Measurements from ENCODE around the gene ADIPOR2.

Gene ADIPOR2

DNA sequence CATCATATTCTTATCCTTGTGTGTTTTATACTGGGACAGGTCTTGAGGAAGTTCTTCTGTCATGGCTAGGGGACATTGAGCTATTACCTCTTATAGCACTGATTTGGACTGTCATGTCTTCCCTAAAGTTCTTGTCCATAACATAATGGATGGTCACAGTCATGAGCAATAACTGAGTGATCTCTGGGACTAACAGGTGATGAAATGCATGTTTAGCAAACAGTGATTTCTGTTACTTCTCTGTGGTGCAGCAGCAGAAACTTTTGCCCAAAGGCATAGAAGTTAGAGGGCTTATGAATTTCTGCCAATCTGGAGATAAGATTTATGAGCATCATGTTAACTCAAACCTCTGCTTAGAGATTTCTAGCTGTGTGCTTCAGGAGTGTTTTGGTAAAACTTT is 5.9 kb downstream of the ADIPOR2 start:
- H3K4me3 ChIP-seq (ENCODE audit: low read length): no peak overlapping the region
- TF ChIP-seq, protein P1, sequence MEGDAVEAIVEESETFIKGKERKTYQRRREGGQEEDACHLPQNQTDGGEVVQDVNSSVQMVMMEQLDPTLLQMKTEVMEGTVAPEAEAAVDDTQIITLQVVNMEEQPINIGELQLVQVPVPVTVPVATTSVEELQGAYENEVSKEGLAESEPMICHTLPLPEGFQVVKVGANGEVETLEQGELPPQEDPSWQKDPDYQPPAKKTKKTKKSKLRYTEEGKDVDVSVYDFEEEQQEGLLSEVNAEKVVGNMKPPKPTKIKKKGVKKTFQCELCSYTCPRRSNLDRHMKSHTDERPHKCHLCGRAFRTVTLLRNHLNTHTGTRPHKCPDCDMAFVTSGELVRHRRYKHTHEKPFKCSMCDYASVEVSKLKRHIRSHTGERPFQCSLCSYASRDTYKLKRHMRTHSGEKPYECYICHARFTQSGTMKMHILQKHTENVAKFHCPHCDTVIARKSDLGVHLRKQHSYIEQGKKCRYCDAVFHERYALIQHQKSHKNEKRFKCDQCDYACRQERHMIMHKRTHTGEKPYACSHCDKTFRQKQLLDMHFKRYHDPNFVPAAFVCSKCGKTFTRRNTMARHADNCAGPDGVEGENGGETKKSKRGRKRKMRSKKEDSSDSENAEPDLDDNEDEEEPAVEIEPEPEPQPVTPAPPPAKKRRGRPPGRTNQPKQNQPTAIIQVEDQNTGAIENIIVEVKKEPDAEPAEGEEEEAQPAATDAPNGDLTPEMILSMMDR (conservative IDR thresholded peaks at IDR 0.05; ENCODE audit: low read length): no peak
- no peak for DNase-seq (ENCODE audit: low read depth)

DNA sequence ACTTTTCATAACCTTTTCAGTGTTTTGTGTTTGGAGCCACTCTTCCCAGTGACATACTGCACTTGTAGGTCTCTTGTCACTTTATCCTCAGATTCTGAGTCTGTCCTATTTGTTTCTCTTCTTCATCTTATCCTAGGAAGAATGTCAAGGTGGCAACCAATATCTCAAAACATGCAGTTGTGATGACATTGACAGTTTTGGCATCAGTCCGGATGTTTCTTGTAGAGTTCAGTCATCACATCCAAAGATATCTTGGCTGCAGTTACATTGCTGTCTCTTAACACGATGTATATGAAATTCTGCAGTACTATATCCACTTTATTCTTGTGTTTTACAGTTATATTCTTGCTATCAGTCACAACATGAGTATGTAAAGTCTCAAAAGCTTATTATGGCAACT is 6.4 kb downstream of the ADIPOR2 start:
- TF ChIP-seq, protein P1 (conservative IDR thresholded peaks at IDR 0.05; ENCODE audit: low read length): no peak
- DNase-seq (ENCODE audit: low read depth): no peak
- no peak overlapping the region for H3K4me3 ChIP-seq (ENCODE audit: low read length)

DNA sequence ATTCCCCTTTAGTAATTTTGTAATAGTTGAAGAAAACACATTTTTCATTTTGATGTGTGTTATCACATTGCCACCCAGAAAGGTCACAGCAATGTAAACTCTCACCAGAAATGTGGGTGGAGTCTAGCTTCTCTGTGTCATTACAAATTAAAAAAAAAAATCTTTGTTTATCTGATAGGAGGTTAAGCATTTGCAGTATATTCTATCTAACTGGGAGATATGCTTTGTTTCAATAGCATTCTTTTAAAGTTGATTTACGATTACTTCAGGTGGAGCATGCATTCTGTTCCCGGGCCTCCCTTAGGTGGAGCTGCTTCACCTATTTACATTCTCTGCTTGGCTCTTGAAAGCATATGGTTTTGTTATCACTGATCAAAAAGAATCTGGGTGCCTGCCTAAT is 7.8 kb downstream of the ADIPOR2 start:
- TF ChIP-seq, protein P1 (conservative IDR thresholded peaks at IDR 0.05; ENCODE audit: low read length): no peak
- no peak for DNase-seq (ENCODE audit: low read depth)
- no peak overlapping the region for H3K4me3 ChIP-seq (ENCODE audit: low read length)

DNA sequence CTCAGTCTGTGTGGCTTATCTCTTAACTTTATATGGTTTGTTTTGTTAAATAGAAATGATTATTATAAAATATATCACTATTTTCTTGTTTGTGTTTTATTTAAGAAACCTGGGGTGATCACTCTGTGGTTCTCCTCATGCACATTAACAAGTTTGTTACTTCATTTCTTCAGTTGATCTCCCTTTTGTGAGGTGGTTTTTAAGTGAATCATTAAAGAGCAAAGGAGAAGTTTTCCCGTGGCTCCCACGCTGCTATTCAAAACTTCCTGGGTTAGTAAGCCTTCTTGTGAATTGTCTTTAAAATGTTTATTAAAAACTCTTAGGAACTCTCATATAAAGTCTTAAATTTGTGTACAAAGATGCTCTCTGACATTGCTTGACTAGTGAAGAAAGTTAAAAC is 11.8 kb downstream of the ADIPOR2 start:
- no peak for DNase-seq (ENCODE audit: low read depth)
- TF ChIP-seq, protein P1 (conservative IDR thresholded peaks at IDR 0.05; ENCODE audit: low read length): no peak
- no peak overlapping the region for H3K4me3 ChIP-seq (ENCODE audit: low read length)

DNA sequence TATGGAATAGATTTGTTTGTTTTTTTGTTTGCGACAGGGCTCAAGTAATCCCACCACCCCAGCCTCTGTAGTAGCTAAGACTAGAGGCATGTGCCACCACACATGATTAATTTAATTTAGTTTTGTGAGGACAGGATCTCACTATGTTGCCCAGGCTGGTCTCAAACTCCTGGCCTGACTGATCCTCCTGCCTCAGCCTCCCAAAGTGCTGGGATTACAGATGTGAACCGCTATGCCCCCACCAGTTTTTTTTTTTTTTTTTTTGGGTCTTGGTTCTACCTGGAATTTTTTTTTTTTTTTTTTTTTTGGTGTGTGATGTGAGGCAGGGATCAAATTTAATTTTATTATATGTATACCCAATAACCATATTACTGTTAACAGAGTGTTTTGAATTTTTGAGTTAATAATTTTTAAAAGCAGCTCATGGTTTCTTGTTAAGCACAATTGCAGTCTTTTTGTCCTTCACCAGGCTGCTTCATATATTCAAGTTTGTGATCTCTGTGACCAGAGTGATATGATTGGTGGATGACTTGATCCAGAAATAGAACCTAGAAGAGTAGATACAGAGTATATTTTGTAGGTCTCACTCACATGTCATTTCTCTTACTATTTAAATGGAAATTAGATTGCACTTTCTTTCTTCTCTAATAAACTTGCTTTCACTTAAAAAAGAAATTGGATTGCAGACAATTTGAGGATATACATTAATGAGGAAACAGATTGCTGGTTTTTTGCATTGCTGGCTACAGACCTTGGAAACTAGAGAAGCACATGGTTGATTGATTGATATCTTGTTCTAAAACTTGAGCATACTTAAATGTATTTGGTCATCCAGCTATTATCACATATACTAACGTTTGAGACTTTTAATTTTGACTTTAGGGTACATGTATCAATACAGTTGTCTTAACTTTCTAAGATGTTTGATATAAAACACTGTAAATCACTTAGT is 13.2 kb downstream of the ADIPOR2 start:
- TF ChIP-seq, protein P1 (conservative IDR thresholded peaks at IDR 0.05; ENCODE audit: low read length): no peak
- DNase-seq (ENCODE audit: low read depth): no peak
- H3K4me3 ChIP-seq (ENCODE audit: low read length): no peak overlapping the region

DNA sequence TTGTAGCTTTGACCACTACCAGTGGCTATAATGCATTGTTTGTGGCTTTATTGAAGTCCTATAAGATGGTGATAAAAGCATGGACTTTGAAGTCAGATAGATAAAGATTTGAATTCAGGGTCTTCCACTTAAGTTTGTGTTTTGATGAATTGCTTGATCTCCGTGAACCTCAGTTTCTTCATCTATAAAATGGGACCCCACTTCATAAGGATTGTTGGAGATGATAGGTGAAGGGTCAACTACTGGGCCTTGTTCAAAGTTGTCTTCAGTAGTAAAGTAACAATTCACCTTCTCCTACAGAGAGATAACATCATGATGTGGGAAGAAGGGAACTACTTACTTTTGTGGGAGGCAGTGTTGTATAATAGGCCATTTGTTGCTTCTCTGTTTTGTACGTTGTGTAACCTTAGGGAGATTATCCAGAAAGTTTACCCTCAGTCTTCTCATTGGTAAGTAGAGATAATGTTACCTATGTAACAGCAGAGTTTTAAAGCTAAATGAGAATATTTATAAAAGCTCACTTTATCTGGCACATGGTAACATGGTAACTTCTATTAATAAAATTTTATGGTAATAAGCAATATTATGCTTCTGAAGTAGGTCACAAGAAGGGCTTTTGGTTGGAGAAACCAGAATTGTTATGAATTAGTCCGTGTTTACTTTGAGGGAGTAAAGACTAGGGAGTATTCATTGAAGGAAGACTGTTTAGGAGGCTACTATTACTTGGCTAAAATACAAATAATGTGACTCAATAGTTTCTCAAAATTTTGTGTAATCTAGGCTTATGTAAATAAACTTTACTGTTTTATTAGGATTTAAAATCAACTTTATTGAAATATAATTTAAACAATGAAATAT is 15.1 kb downstream of the ADIPOR2 start:
- no peak overlapping the region for H3K4me3 ChIP-seq (ENCODE audit: low read length)
- TF ChIP-seq, protein P1 (conservative IDR thresholded peaks at IDR 0.05; ENCODE audit: low read length): no peak
- no peak for DNase-seq (ENCODE audit: low read depth)
